Heart left ventricle (tissue), 16 donors: Measurements from ENCODE around the gene TMX3. TPM values are rescaled to one million over a fixed set of nuclear protein-coding genes. Genes with fewer than 3 reads are reported as not detected.

Experiments
- ATAC-seq, 4 donors: fragments of 200-7000 bp; cut with Tn5 transposase; one replicate each; pipeline ENCODE4 v1.9.1; 2020 to 2022; ENCODE audit warnings: moderate library complexity in 4 of 4, mild to moderate bottlenecking in 3 of 4, moderate number of reproducible peaks in 1 of 4
- DNase-seq, 5 donors: peaks; one replicate each; pipeline ENCODE4 v3.0.0-alpha.2; 2020
- H3K27ac ChIP-seq, 12 donors: fragments of 200-600 bp; sonication (generic) in 4 of 12; one replicate each; pipeline versions ENCODE4 v1.5.0 to v1.8.0; 2016 to 2022; ENCODE audit warnings: mild to moderate bottlenecking in 2 of 12
- H3K27me3 ChIP-seq, 9 donors: fragments of 200-600 bp; sonication (generic) in 2 of 9; one replicate each; pipeline versions ENCODE4 v1.5.1 to v1.8.0; 2016 to 2022; ENCODE audit warnings: mild to moderate bottlenecking in 3 of 9
- H3K36me3 ChIP-seq, 9 donors: fragments of 200-600 bp; sonication (generic) in 2 of 9; one replicate each; pipeline versions ENCODE4 v1.5.0 to v1.8.0; 2018 to 2022; ENCODE audit warnings: mild to moderate bottlenecking in 2 of 9
- H3K4me1 ChIP-seq, 12 donors: fragments of 200-600 bp; sonication (generic) in 4 of 12; one replicate each; pipeline versions ENCODE4 v1.5.0 to v1.8.0; 2016 to 2022; ENCODE audit warnings: mild to moderate bottlenecking in 3 of 12
- H3K4me3 ChIP-seq, 12 donors: fragments of 200-600 bp; sonication (generic) in 4 of 12; one replicate each; pipeline versions ENCODE4 v1.5.0 to v1.8.0; 2017 to 2022; ENCODE audit warnings: mild to moderate bottlenecking in 9 of 12, moderate library complexity in 4 of 12
- H3K9me3 ChIP-seq, 12 donors: fragments of 200-600 bp; sonication (generic) in 4 of 12; one replicate each; pipeline versions ENCODE4 v1.5.0 to v1.8.0; 2016 to 2022; ENCODE audit warnings: mild to moderate bottlenecking in 1 of 12
- CTCF ChIP-seq, 12 donors: fragments of 200-600 bp; sonication (generic) in 4 of 12; IDR thresholded peaks; one replicate each; pipeline versions ENCODE4 v1.5.0 to v1.8.0; 2018 to 2022; ENCODE audit warnings: antibody characterized with exemption in 12 of 12, mild to moderate bottlenecking in 5 of 12
- POLR2A ChIP-seq, 2 donors: fragments of 450-650 bp; IDR thresholded peaks; one replicate each; pipeline ENCODE4 v1.6.1; 2017; ENCODE audit warnings: antibody characterized with exemption in 2 of 2, mild to moderate bottlenecking in 2 of 2, moderate library complexity in 2 of 2
- WGBS, 4 donors: extraction: QIAGEN DNeasy Blood & Tissue Kit in 2 of 4; methylation state at CpG; one replicate each; pipeline versions ENCODE4 v1.1.5 to v1.1.7; 2013 to 2018; 5-methylcytosine and 5-hydroxymethylcytosine counted together
- intact Hi-C, 10 donors: fragments of 100-400 bp; cut with DNase I; formaldehyde crosslinking; loops; one replicate each; pipeline versions ENCODE4 v1.11.1 to v1.14.2; 2022
- polyA plus RNA-seq, 2 donors: library from polyadenylated mRNA; stranded (reverse); fragments of 200-250 nt; gene quantifications; one replicate each; pipeline ENCODE4 v1.2.3, GENCODE V29; 2013
- total RNA-seq, 9 donors: library from RNA; depleted of rRNA in 2 of 9; stranded (reverse); fragments of >200 nt in 2 of 9; fragmentation: NEBNext Ultra II Directional in 3 of 9; extraction: Animal tissue kit (Norgen Biotek cat#: 25700) in 3 of 9; gene quantifications; one replicate each; pipeline versions ENCODE4 v1.1.0 to v1.2.4, GENCODE V29; 2016 to 2023
- donor health status: ischemic (EF 13 %, LVEDD 7.1; RV severe dilation, severe dysfunction).
- donor health status: healthy with polysubstance abuse.
- donor health status: DM: no; HTN: yes; CAD: no.
- donor health status: DM: no; HTN: no; CAD: no.
- donor health status: ischemic (EF 25% LVEDD 6.9; RV normal size, moderate dysfunction).
- donor health status: ischemic (EF 25% LVEDD 5.7; RV mildly dilated, moderate dysfunction).
- donor health status: healthy.
- donor health status: DM: yes; HTN: yes; CAD: no.
- donor health status: ischemic (EF 35%, LVEDD 5.7; RV mildly dilated, moderate dysfunction).
- donor health status: nonischemic (EF 11% LVEDD 7.7; RV severe dilation, severe dysfunction).
- donor health status: DM: yes; HTN: yes; CAD: no.
- donor health status: PGD.
- donor health status: ischemic (EF 29% LVEDD 5.4; RV normal size, mild dysfunction).
- donor health status: nonischemic (EF 23%, LVEDD 6.1; RV moderate dilation, normal function).

Gene TMX3
- total and polyA plus RNA-seq, 11 donors: 13.0 to 39.0 (median 28.1) TPM

- Histone ChIP-seq H3K36me3 (no peaks in the 10 kb centered on the region), H3K27ac (no peak overlapping the region), H3K4me1 (no peaks in the 10 kb centered on the region), H3K4me3 (no peak overlapping the region), H3K27me3 (no peaks in the 10 kb centered on the region), H3K9me3 (peaks cover 0 to 15% (median 0%) of the 10 kb centered on the region in 12 donors)
- TF ChIP-seq CTCF (IDR thresholded peaks at IDR 0.05) (no peak), POLR2A (IDR thresholded peaks at IDR 0.05) (no peak)
- DNase-seq (no peak), ATAC-seq (no peak)
- intact Hi-C loops: no loop called here
- WGBS, 4 donors: 77 to 97% (median 82%) methylated on average over 5 to 6 of the region's 6 CpGs
Observed at GRCh38 chr18:68638613-68639012, 76.3 kb downstream of the TMX3 start.

GRCh38 chr18:68627812-68628211, 87.1 kb downstream of the TMX3 start:
- Histone ChIP-seq H3K9me3 (no peaks in the 10 kb centered on the region), H3K27me3 (no peaks in the 10 kb centered on the region), H3K4me1 (no peaks in the 10 kb centered on the region), H3K36me3 (no peaks in the 10 kb centered on the region), H3K27ac (no peak overlapping the region), H3K4me3 (no peak overlapping the region)
- intact Hi-C loops: loop anchor here in 1 of 10 donors (10.0 kb wide), 1 partner anchor 1113 kb away; the partner anchor contains the start of gene DSEL
- TF ChIP-seq POLR2A (IDR thresholded peaks at IDR 0.05) (no peak), CTCF (IDR thresholded peaks at IDR 0.05) (no peak)
- DNase-seq (no peak), ATAC-seq (no peak)

Other genes with a start within 250 kb of the TMX3 start
- gene CCDC102B, start 83.0 kb upstream of the TMX3 start, total RNA-seq: 10 to 100 TPM in 1 of 9 donors, 1 to 10 TPM in 8; 4.0 to 16.1 (median 6.0) TPM
- 1 to 10 TPM; 3.0 to 3.1 TPM for gene CCDC102B, start 83.0 kb upstream of the TMX3 start, polyA plus RNA-seq